GM23248 (cell line): ENCODE data around the gene CCL22. TPM values are rescaled to one million over a fixed set of nuclear protein-coding genes. Genes with fewer than 3 reads are reported as not detected.

Source experiments
- DNase-seq: peaks from one replicate; pipeline ENCODE4 v3.0.0-alpha.2; 2015
- H2AFZ ChIP-seq: fragments of 200-600 bp; sonication (generic); 2 replicates; pipeline ENCODE4 v1.6.1; 2016; ENCODE audit warnings: antibody characterized with exemption
- H3F3A ChIP-seq: fragments of 200-600 bp; sonication (generic); 2 replicates; pipeline ENCODE4 v1.6.1; 2016; ENCODE audit warnings: mild to moderate bottlenecking, antibody characterized with exemption, mixed run types; ENCODE audit not compliant: insufficient read depth
- H3K27ac ChIP-seq: fragments of 200-600 bp; sonication (generic); 2 replicates; pipeline ENCODE4 v1.5.1; 2016; ENCODE audit warnings: mild to moderate bottlenecking
- H3K27me3 ChIP-seq: fragments of 200-600 bp; sonication (generic); replicated peaks from 2 replicates; pipeline ENCODE4 v1.6.1; 2016; ENCODE audit warnings: mild to moderate bottlenecking; ENCODE audit not compliant: insufficient read depth
- H3K36me3 ChIP-seq: fragments of 200-600 bp; sonication (generic); 2 replicates; pipeline ENCODE4 v1.6.1; 2016; ENCODE audit warnings: low read depth, mild to moderate bottlenecking
- H3K4me1 ChIP-seq: fragments of 200-600 bp; sonication (generic); 2 replicates; pipeline ENCODE4 v1.6.1; 2016; ENCODE audit warnings: mild to moderate bottlenecking; ENCODE audit not compliant: insufficient read depth
- H3K4me2 ChIP-seq: fragments of 200-600 bp; sonication (generic); one replicate; pipeline ENCODE4 v1.6.1; 2016; ENCODE audit warnings: mild to moderate bottlenecking; ENCODE audit not compliant: unreplicated experiment
- H3K4me3 ChIP-seq: fragments of 200-600 bp; sonication (generic); 2 replicates; pipeline ENCODE4 v1.5.1; 2016; ENCODE audit warnings: mild to moderate bottlenecking
- H3K79me2 ChIP-seq: fragments of 200-600 bp; sonication (generic); 2 replicates; pipeline ENCODE4 v1.6.1; 2016; ENCODE audit warnings: mild to moderate bottlenecking; ENCODE audit not compliant: insufficient read depth
- H3K9ac ChIP-seq: fragments of 200-600 bp; sonication (generic); 2 replicates; pipeline ENCODE4 v1.6.1; 2016; ENCODE audit warnings: mild to moderate bottlenecking
- H3K9me2 ChIP-seq: fragments of 200-600 bp; sonication (generic); 2 replicates; pipeline ENCODE4 v1.6.1; 2016; ENCODE audit warnings: mixed run types, mild to moderate bottlenecking, moderate library complexity; ENCODE audit not compliant: insufficient read depth
- H3K9me3 ChIP-seq: fragments of 200-600 bp; sonication (generic); one replicate; pipeline ENCODE4 v1.6.1; 2017; ENCODE audit warnings: low read depth
- H4K20me1 ChIP-seq: fragments of 200-600 bp; sonication (generic); 2 replicates; pipeline ENCODE4 v1.6.0; 2016; ENCODE audit not compliant: insufficient read depth
- EZH2 ChIP-seq: fragments of 200-600 bp; sonication (generic); IDR thresholded peaks from 2 replicates; pipeline ENCODE4 v1.6.1; 2018; ENCODE audit warnings: antibody characterized with exemption, mild to moderate bottlenecking; ENCODE audit not compliant: insufficient read depth, poor library complexity, severe bottlenecking
- EZH2phosphoT487 ChIP-seq: fragments of 200-600 bp; sonication (generic); IDR thresholded peaks from 2 replicates; pipeline ENCODE4 v1.6.1; 2018; ENCODE audit warnings: antibody characterized with exemption, moderate library complexity, mild to moderate bottlenecking, low read depth; ENCODE audit not compliant: insufficient read depth
- WGBS, 2 experiments: methylation state at CpG; one replicate each; pipeline ENCODE4 v1.1.6; 2015 to 2017; ENCODE audit warnings: low lambda C conversion rate in 2 of 2, low coverage in 1 of 2; ENCODE audit errors: missing lambda C conversion rate in 2 of 2; 5-methylcytosine and 5-hydroxymethylcytosine counted together
- in situ Hi-C: fragments of 300-500 bp; cut with MboI; formaldehyde crosslinking; loops from 2 replicates; pipeline ENCODE4 v1.15.0; 2020
- polyA plus RNA-seq: library from polyadenylated mRNA; unstranded; fragments of >200 nt; fragmentation: Nextera tagmentation; extraction: Ambion mirVana; gene quantifications from 2 replicates; pipeline ENCODE4 v1.2.1, GENCODE V29; 2016
- total RNA-seq: library from RNA; depleted of rRNA; stranded (reverse); fragments of >200 nt; shearing (Covaris generic); gene quantifications from 2 replicates; pipeline ENCODE4 v1.2.3, GENCODE V29; 2014

The CCL22 gene
- total and polyA plus RNA-seq, 2 experiments from 2014 or later, result 0.10 TPM; not detected in 1

DNA sequence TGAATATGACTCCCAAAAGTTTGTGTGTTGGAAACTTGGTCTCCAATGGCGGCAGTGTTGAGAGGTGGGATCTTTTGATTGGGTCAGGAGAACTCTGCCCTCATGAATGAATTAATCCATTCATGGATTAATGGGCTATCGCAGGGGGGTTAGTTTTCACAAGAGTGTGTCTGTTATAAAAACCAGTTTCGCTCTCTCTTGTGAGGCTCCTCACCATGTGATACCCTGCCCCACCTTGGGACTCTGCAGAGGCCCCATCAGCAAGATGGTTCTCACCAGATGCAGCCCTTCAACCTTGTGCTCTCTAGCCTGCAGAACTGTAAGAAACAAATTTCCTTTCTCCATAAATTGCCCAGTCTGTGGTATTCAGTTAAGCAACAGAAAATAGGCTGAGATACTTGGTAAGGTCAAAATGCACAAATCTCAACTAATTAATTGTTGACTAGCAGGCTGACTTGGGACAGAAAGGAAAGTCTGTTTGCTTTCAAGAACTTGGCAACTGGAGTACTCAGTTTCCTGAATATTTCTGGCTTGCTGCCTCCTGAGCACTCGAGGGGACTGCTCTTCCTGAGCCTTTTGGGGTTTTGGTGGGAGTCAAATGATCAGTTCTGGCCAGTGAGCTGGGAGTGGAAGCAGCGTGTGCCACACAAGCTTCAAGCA lies 32.2 kb downstream of the CCL22 start:
- Histone ChIP-seq H3K36me3 (no peaks in the 10 kb centered on the region), H3K4me1 (no peaks in the 10 kb centered on the region), H3K27ac (no peak overlapping the region), H4K20me1 (no peaks in the 10 kb centered on the region), H3K79me2 (no peaks in the 10 kb centered on the region), H3K4me3 (no peak overlapping the region), H3K9ac (no peak overlapping the region), H3K27me3 (peaks cover 27% of the 10 kb centered on the region), H3F3A (0 out of 2 replicates have a peak, but pooled peaks cover 4% of the 10 kb centered on the region), H3K9me2 (no peaks in the 10 kb centered on the region), H3K4me2 (no peak overlapping the region), H3K9me3 (no peaks in the 10 kb centered on the region), H2AFZ (no peak overlapping the region)
- 48 to 50% methylated on average over 5 of the region's 5 CpGs for WGBS, 2 experiments
- DNase-seq, result no peak
- TF ChIP-seq EZH2 (no peak), EZH2phosphoT487 (no peak)
- in situ Hi-C loops, result no loop called here

DNA sequence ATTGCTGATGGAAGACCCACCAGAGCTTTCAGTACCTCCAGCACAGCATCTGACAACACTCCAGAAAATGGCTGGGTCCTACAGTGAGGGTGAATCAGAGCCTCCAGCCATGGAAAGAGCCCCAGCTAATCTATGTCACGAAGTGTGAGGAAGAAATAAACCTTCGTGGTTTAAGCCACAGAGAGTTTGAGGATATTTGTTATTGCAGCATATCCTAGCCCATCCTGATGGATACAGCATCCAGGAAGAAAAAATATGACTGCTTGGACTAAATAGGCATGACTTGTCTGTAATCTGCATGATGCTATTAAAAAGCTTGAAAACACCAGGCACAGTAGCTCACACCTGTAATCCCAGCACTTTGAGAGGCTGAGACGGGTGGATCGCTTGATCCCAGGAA lies 32.7 kb downstream of the CCL22 start:
- Histone ChIP-seq H3K4me3 (no peak overlapping the region), H3K27me3 (peaks cover 27% of the 10 kb centered on the region), H3K9ac (no peak overlapping the region), H3F3A (0 out of 2 replicates have a peak, but pooled peaks cover 4% of the 10 kb centered on the region), H3K79me2 (no peaks in the 10 kb centered on the region), H3K4me2 (no peak overlapping the region), H3K9me3 (no peaks in the 10 kb centered on the region), H3K4me1 (no peaks in the 10 kb centered on the region), H4K20me1 (no peaks in the 10 kb centered on the region), H3K9me2 (no peaks in the 10 kb centered on the region), H3K27ac (no peak overlapping the region), H3K36me3 (no peaks in the 10 kb centered on the region), H2AFZ (no peak overlapping the region)
- no peak for DNase-seq
- WGBS, 2 experiments, result 67 to 70% methylated on average over 4 of the region's 4 CpGs
- in situ Hi-C loops, result no loop called here
- no peak for TF ChIP-seq EZH2
- TF ChIP-seq EZH2phosphoT487, result no peak

DNA sequence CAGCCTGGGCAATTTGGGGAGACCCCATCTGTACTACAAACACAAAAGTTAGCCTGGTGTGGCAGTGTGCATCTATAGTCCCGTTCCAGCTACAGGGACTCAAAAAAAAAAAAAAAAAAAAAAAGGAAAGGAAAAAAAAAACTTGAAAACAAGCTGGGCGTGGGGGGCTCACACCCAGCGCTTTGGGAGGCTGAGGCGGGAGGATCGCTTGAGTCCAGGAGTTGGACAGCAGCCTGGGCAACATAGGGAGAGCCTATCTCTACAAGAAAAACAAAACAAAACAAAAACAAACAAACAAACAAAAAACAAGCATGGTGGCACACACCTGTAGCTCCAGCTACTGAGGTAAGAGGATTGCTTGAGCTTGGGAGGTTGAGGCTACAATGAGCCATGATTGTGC lies 33.1 kb downstream of the CCL22 start:
- Histone ChIP-seq H4K20me1 (no peaks in the 10 kb centered on the region), H2AFZ (no peak overlapping the region), H3K9ac (no peak overlapping the region), H3K4me3 (no peak overlapping the region), H3K79me2 (no peaks in the 10 kb centered on the region), H3K4me1 (no peaks in the 10 kb centered on the region), H3K36me3 (no peaks in the 10 kb centered on the region), H3K27me3 (peaks cover 25% of the 10 kb centered on the region), H3K9me2 (no peaks in the 10 kb centered on the region), H3K9me3 (no peaks in the 10 kb centered on the region), H3F3A (0 out of 2 replicates have a peak, but pooled peaks cover 4% of the 10 kb centered on the region), H3K4me2 (no peak overlapping the region), H3K27ac (no peak overlapping the region)
- DNase-seq, result no peak
- in situ Hi-C loops, result no loop called here
- WGBS, 2 experiments, result 40 to 53% methylated on average over 5 of the region's 5 CpGs
- TF ChIP-seq EZH2phosphoT487 (no peak), EZH2 (no peak)

DNA sequence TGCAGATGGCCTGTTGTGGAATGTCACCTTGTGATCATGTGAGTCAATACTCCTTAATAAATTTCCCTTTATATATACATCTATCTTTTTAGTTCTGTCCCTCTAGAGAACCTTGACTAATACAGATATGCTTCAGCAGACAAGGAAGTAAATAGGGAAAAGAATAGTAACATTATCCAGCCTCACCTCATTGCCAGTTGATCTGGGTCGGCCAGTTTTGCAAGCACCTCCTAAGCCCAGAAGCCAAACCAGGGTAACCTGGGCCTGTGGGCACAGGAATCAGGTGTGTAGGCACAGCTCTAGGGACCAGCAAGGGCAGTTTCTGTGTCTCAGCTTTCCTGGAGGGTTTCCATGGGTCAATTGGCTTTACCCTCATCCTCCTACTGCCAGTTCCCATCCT lies 34.1 kb downstream of the CCL22 start:
- Histone ChIP-seq H3K4me2 (no peak overlapping the region), H3K36me3 (no peaks in the 10 kb centered on the region), H4K20me1 (no peaks in the 10 kb centered on the region), H3K79me2 (no peaks in the 10 kb centered on the region), H3K9ac (no peak overlapping the region), H2AFZ (no peak overlapping the region), H3K9me2 (no peaks in the 10 kb centered on the region), H3K9me3 (no peaks in the 10 kb centered on the region), H3F3A (0 out of 2 replicates have a peak, but pooled peaks cover 4% of the 10 kb centered on the region), H3K27me3 (peaks cover 17% of the 10 kb centered on the region), H3K4me3 (no peak overlapping the region), H3K4me1 (no peaks in the 10 kb centered on the region), H3K27ac (no peak overlapping the region)
- TF ChIP-seq EZH2phosphoT487 (no peak), EZH2 (no peak)
- WGBS, 2 experiments, result 65 to 71% methylated on average over 1 of the region's 1 CpG
- in situ Hi-C loops, result no loop called here
- DNase-seq, result no peak

DNA sequence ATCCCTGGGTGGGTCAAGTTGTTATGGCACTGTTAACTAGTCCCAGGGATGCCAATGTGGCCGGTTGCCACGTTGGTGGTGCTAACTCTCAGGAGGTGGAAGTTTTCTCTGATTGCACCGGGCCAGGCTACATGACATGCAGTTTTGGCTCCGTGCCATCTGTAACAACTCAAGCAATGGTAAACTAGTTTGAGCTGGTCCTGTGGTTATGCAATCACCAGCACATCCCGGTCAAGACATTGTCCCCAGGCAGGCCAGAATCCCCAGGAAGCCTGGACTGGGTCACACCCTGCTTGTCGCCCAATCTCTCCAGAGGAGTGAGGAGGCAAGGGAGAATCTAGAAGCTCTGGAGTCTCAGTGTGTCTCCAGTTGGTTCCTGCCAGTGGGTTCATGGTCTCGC lies 35.9 kb downstream of the CCL22 start:
- 50 to 59% methylated on average over 7 of the region's 7 CpGs for WGBS, 2 experiments

More for the DNA sequence above, 35.9 kb downstream of the CCL22 start:
- Histone ChIP-seq H3K4me1 (no peaks in the 10 kb centered on the region), H4K20me1 (no peaks in the 10 kb centered on the region), H2AFZ (no peak overlapping the region), H3K79me2 (no peaks in the 10 kb centered on the region), H3K36me3 (no peaks in the 10 kb centered on the region), H3F3A (no peaks in the 10 kb centered on the region), H3K27me3 (peaks cover 17% of the 10 kb centered on the region), H3K27ac (no peak overlapping the region), H3K4me3 (no peak overlapping the region), H3K4me2 (no peak overlapping the region), H3K9ac (no peak overlapping the region), H3K9me2 (no peaks in the 10 kb centered on the region), H3K9me3 (no peaks in the 10 kb centered on the region)
- in situ Hi-C loops, result no loop called here
- peak; percentile 19 for DNase-seq
- no peak for TF ChIP-seq EZH2
- TF ChIP-seq EZH2phosphoT487, result no peak
